Trophoblast cell (in vitro differentiated cells and primary cell): ENCODE data around the gene NOXRED1.

Experiments used
- DNase-seq, 2 donors: peaks; one replicate each; pipeline ENCODE4 v3.0.0-alpha.2; 2016
- H2AFZ ChIP-seq: 2 replicates; pipeline ENCODE4 v1.6.1; 2013; ENCODE audit warnings: low read length, moderate library complexity, mild to moderate bottlenecking; ENCODE audit not compliant: insufficient read depth, poor library complexity
- H2AK5ac ChIP-seq: 2 replicates; pipeline ENCODE4 v1.6.1; 2013; ENCODE audit warnings: mild to moderate bottlenecking, low read length
- H2BK120ac ChIP-seq: 2 replicates; pipeline ENCODE4 v1.6.1; 2013; ENCODE audit warnings: low read length, mild to moderate bottlenecking, moderate library complexity; ENCODE audit not compliant: insufficient read depth, poor library complexity
- H2BK12ac ChIP-seq: 2 replicates; pipeline ENCODE4 v1.6.1; 2013; ENCODE audit warnings: mild to moderate bottlenecking, low read length, moderate library complexity
- H2BK5ac ChIP-seq: 2 replicates; pipeline ENCODE4 v1.6.1; 2013; ENCODE audit warnings: low read length, low read depth, moderate library complexity, mild to moderate bottlenecking; ENCODE audit not compliant: poor library complexity
- H3K14ac ChIP-seq: 2 replicates; pipeline ENCODE4 v1.6.1; 2013; ENCODE audit warnings: mild to moderate bottlenecking, low read length
- H3K18ac ChIP-seq: 2 replicates; pipeline ENCODE4 v1.6.1; 2013; ENCODE audit warnings: mild to moderate bottlenecking, low read length
- H3K23ac ChIP-seq: 2 replicates; pipeline ENCODE4 v1.6.1; 2013; ENCODE audit warnings: low read length
- H3K27ac ChIP-seq: 2 replicates; pipeline ENCODE4 v1.5.1; 2013; ENCODE audit warnings: low read depth, mild to moderate bottlenecking, inconsistent platforms, low read length, moderate library complexity
- H3K27me3 ChIP-seq: 2 replicates; pipeline ENCODE4 v1.6.1; 2013; ENCODE audit warnings: inconsistent platforms, mild to moderate bottlenecking, low read length, moderate library complexity; ENCODE audit not compliant: insufficient read depth
- H3K36me3 ChIP-seq, 2 experiments: 1 replicate in 1 of 2; 2 replicates in 1 of 2; pipeline ENCODE4 v1.6.1; 2013; ENCODE audit warnings: low read length in 2 of 2, mild to moderate bottlenecking in 2 of 2, moderate library complexity in 1 of 2; ENCODE audit not compliant: insufficient read depth in 2 of 2, control insufficient read depth in 1 of 2
- H3K4ac ChIP-seq: 2 replicates; pipeline ENCODE4 v1.6.1; 2013; ENCODE audit warnings: low read depth, mild to moderate bottlenecking, low read length, moderate library complexity
- H3K4me1 ChIP-seq, 2 experiments: 1 replicate in 1 of 2; 2 replicates in 1 of 2; pipeline ENCODE4 v1.6.1; 2013; ENCODE audit warnings: low read length in 2 of 2, mild to moderate bottlenecking in 2 of 2, moderate library complexity in 1 of 2; ENCODE audit not compliant: insufficient read depth in 2 of 2, control insufficient read depth in 1 of 2
- H3K4me2 ChIP-seq: 2 replicates; pipeline ENCODE4 v1.6.1; 2013; ENCODE audit warnings: inconsistent platforms, mild to moderate bottlenecking, low read length, moderate library complexity
- H3K4me3 ChIP-seq: 2 replicates; pipeline ENCODE4 v1.5.1; 2013; ENCODE audit warnings: mild to moderate bottlenecking, low read depth, low read length, inconsistent platforms
- H3K79me1 ChIP-seq: one replicate; pipeline ENCODE4 v1.6.1; 2013; ENCODE audit warnings: low read length
- H3K79me2 ChIP-seq: 2 replicates; pipeline ENCODE4 v1.6.1; 2013; ENCODE audit warnings: low read length, mild to moderate bottlenecking; ENCODE audit not compliant: control insufficient read depth, insufficient read depth, poor library complexity
- H3K9ac ChIP-seq: 2 replicates; pipeline ENCODE4 v1.6.1; 2013; ENCODE audit warnings: mild to moderate bottlenecking, low read length
- H3K9me3 ChIP-seq: 2 replicates; pipeline ENCODE4 v1.6.1; 2013; ENCODE audit warnings: low read depth, mild to moderate bottlenecking, control low read depth, inconsistent platforms, low read length; ENCODE audit not compliant: insufficient read depth
- H4K12ac ChIP-seq: 2 replicates; pipeline ENCODE4 v1.6.1; 2013; ENCODE audit warnings: low read depth, mild to moderate bottlenecking, low read length, moderate library complexity
- H4K8ac ChIP-seq: 2 replicates; pipeline ENCODE4 v1.6.1; 2013; ENCODE audit warnings: low read depth, mild to moderate bottlenecking, low read length, moderate library complexity
- H4K91ac ChIP-seq: one replicate; pipeline ENCODE4 v1.6.1; 2013; ENCODE audit warnings: low read depth, mild to moderate bottlenecking, low read length, moderate library complexity
- WGBS: extraction: QIAGEN DNeasy Blood & Tissue Kit; methylation state at CpG from one replicate; pipeline ENCODE4 v1.1.7; 2013; ENCODE audit warnings: missing lambda C conversion rate; ENCODE audit not compliant: insufficient read length, insufficient coverage; ENCODE audit errors: extremely low coverage; 5-methylcytosine and 5-hydroxymethylcytosine counted together

Gene NOXRED1

DNA sequence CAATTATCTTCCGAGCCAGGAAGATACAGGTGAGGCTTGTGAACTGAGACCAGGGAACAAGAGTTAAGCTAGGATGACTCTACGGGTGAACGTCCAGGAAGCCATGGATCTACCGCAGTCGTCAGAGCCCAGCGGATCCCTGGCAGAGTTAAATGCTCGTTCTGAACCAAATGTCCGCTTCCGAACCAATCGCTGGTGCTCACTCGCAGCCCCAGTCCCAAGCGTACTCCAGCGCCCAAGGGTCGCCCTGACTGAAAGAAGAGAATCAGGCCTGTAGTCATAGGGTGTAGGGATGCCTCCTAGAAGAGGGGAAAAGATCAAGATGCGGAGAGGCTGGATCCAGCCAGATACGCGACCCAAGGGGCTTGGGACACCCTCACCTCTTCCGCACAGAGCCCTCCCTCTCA, 33.8 kb upstream of the NOXRED1 start:
- H2AK5ac ChIP-seq = no peak overlapping the region
- peak overlapping the region; percentile 13 for H3K27ac ChIP-seq
- H2BK12ac ChIP-seq = no peak overlapping the region
- WGBS = no CpG with 5 or more reads among the region's 18 CpGs
- peak overlapping the region; percentile 6 for H2BK120ac ChIP-seq
- peak in 1 of 2 donors; percentile 53 for DNase-seq
- peak overlapping the region; percentile 30 for H3K18ac ChIP-seq
- H4K8ac ChIP-seq = peak overlapping the region; percentile 72
- peak overlapping the region; percentile 40 for H4K91ac ChIP-seq
- H4K12ac ChIP-seq = peak overlapping the region; percentile 26
- H2AFZ ChIP-seq = peak overlapping the region; percentile 27
- peaks cover 12 to 28% of the 10 kb centered on the region in 2 experiments for H3K36me3 ChIP-seq
- no peaks in the 10 kb centered on the region for H3K27me3 ChIP-seq
- peaks cover 9% of the 10 kb centered on the region for H3K79me1 ChIP-seq
- H3K4me2 ChIP-seq = peak overlapping the region; percentile 88
- no peaks in the 10 kb centered on the region for H3K9me3 ChIP-seq
- no peaks in the 10 kb centered on the region for H3K4me1 ChIP-seq
- peaks cover 8% of the 10 kb centered on the region for H3K79me2 ChIP-seq
- peak overlapping the region; percentile 18 for H2BK5ac ChIP-seq
- peak overlapping the region; percentile 89 for H3K4me3 ChIP-seq
- peak overlapping the region; percentile 76 for H3K9ac ChIP-seq
- peak overlapping the region; percentile 46 for H3K14ac ChIP-seq
- no peak overlapping the region for H3K23ac ChIP-seq
- peak overlapping the region; percentile 9 for H3K4ac ChIP-seq

DNA sequence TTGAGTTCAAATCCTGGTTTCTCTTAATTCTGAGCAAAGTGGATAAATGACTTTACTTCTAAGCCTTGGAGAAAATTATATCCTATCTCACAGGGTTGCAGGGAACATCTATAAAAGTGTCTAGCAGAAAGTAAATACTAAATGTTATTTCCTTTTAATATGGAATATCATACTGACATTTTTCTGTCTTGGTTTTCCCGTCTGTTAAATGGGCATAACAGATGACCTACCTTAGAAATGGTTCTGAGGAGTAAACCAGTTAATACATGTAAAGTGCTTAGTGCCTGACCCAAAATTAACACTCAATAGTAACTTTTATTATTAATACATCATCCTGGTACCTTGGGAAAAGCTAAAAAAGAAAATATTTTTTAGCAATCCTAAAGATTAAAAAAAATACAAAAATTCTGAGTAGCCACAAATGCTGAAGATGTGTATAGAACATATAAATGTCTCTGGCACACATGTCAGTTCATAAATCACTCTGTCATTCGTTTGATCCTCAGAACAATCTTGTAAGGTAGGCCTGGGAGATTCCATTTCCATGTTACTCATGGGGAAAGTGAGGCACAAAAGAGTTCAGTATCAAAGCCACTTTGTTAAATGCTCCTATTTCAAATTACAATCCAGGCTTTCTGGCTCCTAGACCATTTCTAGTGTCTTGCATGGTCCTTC, 32.8 kb upstream of the NOXRED1 start:
- no peak overlapping the region for H3K4me2 ChIP-seq
- no peak overlapping the region for H3K4me3 ChIP-seq
- H3K4ac ChIP-seq = no peak overlapping the region
- H2BK12ac ChIP-seq = no peak overlapping the region
- H3K14ac ChIP-seq = no peak overlapping the region
- no CpG with 5 or more reads among the region's 2 CpGs for whole genome bisulfite sequencing
- no peak overlapping the region for H4K12ac ChIP-seq
- H3K18ac ChIP-seq = no peak overlapping the region
- H2AFZ ChIP-seq = no peak overlapping the region
- H3K9ac ChIP-seq = no peak overlapping the region
- peaks cover 8% of the 10 kb centered on the region for H3K79me2 ChIP-seq
- no peaks in the 10 kb centered on the region for H3K27me3 ChIP-seq
- H3K9me3 ChIP-seq = no peaks in the 10 kb centered on the region
- H4K91ac ChIP-seq = no peak overlapping the region
- H3K36me3 ChIP-seq = peaks cover 9 to 23% of the 10 kb centered on the region in 2 experiments
- DNase-seq = no peak
- no peak overlapping the region for H4K8ac ChIP-seq
- no peaks in the 10 kb centered on the region for H3K4me1 ChIP-seq
- no peak overlapping the region for H2BK120ac ChIP-seq
- no peak overlapping the region for H3K23ac ChIP-seq
- H3K79me1 ChIP-seq = peaks cover 9% of the 10 kb centered on the region
- no peak overlapping the region for H3K27ac ChIP-seq
- no peak overlapping the region for H2AK5ac ChIP-seq
- no peak overlapping the region for H2BK5ac ChIP-seq

DNA sequence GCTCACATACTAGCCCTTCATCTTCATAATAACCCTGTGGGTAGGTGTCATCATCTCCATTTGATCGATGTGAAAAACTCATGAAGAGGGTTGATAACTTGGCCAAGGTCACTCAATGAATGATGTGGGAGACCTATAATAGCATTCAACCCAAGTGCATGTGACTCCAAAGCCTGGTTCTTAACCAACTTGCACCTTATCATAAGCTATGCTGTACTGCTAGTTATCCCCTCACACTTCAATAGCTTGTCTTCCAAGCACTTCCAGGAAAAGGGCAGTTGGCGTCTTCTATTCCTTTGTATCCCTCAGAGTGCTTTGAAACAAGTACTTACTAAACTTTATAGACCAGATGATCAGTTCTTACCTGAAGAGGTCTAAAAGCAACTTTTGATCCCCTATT, 18.9 kb upstream of the NOXRED1 start:
- H4K12ac ChIP-seq = no peak overlapping the region
- no peak overlapping the region for H2BK120ac ChIP-seq
- no CpG with 5 or more reads among the region's 2 CpGs for WGBS

DNA sequence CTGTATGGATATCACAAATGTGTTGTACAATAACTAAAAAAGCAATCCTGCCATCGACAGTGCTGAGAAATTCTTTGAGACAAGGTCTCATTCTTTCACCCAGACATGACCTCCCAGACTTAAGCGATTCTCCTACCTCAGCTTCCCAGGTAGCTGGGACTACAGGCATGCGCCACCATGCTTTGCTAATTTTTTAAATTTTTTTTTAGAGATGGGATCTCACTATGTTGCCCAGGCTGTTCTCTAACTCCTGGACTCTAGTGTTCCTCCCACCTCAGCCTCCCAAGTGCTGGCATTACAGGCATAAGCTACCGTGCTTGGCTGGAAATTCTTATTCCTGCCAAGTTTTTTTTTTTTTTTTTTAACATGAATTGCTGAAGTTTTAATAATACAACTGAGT, 16.5 kb upstream of the NOXRED1 start:
- no peak overlapping the region for H3K18ac ChIP-seq

More for the DNA sequence above, 18.9 kb upstream of the NOXRED1 start:
- Histone ChIP-seq H3K27me3 (no peaks in the 10 kb centered on the region), H3K18ac (no peak overlapping the region), H3K9ac (no peak overlapping the region), H2BK12ac (no peak overlapping the region), H2BK5ac (no peak overlapping the region), H3K4me3 (no peak overlapping the region), H3K79me1 (no peaks in the 10 kb centered on the region), H3K4ac (no peak overlapping the region), H3K9me3 (no peaks in the 10 kb centered on the region), H3K4me1 (no peaks in the 10 kb centered on the region), H3K36me3 (peaks cover 17 to 36% of the 10 kb centered on the region in 2 experiments), H3K14ac (no peak overlapping the region), H4K8ac (no peak overlapping the region), H2AK5ac (no peak overlapping the region), H3K23ac (no peak overlapping the region), H3K4me2 (no peak overlapping the region), H3K79me2 (no peaks in the 10 kb centered on the region), H2AFZ (no peak overlapping the region), H3K27ac (no peak overlapping the region), H4K91ac (no peak overlapping the region)
- DNase-seq = no peak

More for the DNA sequence above, 16.5 kb upstream of the NOXRED1 start:
- H3K4me3 ChIP-seq = no peak overlapping the region
- no peaks in the 10 kb centered on the region for H3K9me3 ChIP-seq
- no peaks in the 10 kb centered on the region for H3K79me1 ChIP-seq
- H2BK12ac ChIP-seq = no peak overlapping the region
- no peaks in the 10 kb centered on the region for H3K27me3 ChIP-seq
- H3K79me2 ChIP-seq = no peaks in the 10 kb centered on the region
- no peak overlapping the region for H2AK5ac ChIP-seq
- no peak overlapping the region for H2BK5ac ChIP-seq
- H3K27ac ChIP-seq = no peak overlapping the region
- H4K91ac ChIP-seq = no peak overlapping the region
- H3K23ac ChIP-seq = no peak overlapping the region
- WGBS = no CpG with 5 or more reads among the region's 4 CpGs
- no peak overlapping the region for H2AFZ ChIP-seq
- H3K36me3 ChIP-seq = peaks cover 11 to 41% of the 10 kb centered on the region in 2 experiments
- no peak overlapping the region for H3K4ac ChIP-seq
- peak; percentile 78 to 86 for DNase-seq
- H3K4me2 ChIP-seq = no peak overlapping the region
- no peak overlapping the region for H3K14ac ChIP-seq
- no peak overlapping the region for H4K12ac ChIP-seq
- H3K4me1 ChIP-seq = no peaks in the 10 kb centered on the region
- no peak overlapping the region for H2BK120ac ChIP-seq
- no peak overlapping the region for H3K9ac ChIP-seq
- no peak overlapping the region for H4K8ac ChIP-seq
